M059J (cell line): Measurements from ENCODE around the gene HARBI1. TPM values are rescaled to one million over a fixed set of nuclear protein-coding genes. Genes with fewer than 3 reads are reported as not detected.

Experiments
- DNase-seq: peaks from one replicate; pipeline ENCODE4 v3.0.0-alpha.2; 2012; ENCODE audit warnings: low read depth
- total RNA-seq: library from RNA; depleted of rRNA; stranded (reverse); fragments of >200 nt; shearing (Covaris generic); gene quantifications from 2 replicates; pipeline ENCODE4 v1.2.3, GENCODE V29; 2014; rRNA removed

HARBI1 gene
- 5.3 and 6.4 TPM in 2 replicates for total RNA-seq

GRCh38 chr11:46617134-46617971 lies at the start of gene HARBI1, which contains the start of gene ATG13:
Gene HARBI1 (minus strand): TSS chr11:46617227. CDS start chr11:46616237, 990 bp downstream.
Gene ATG13 (plus strand): TSS chr11:46617553. CDS start chr11:46644292, 26,739 bp downstream.
- DNase-seq = peak; percentile 86

GRCh38 chr11:46666516-46666915 lies 49.5 kb upstream of the HARBI1 start:
- no peak for DNase-seq

- DNase-seq = no peak
These were observed 48.3 kb upstream of the HARBI1 start for GRCh38 chr11:46665356-46665755.

- no peak for DNase-seq
These were observed 47.6 kb upstream of the HARBI1 start for GRCh38 chr11:46664612-46665011.

- no peak for DNase-seq
These were observed 46.4 kb upstream of the HARBI1 start for GRCh38 chr11:46663277-46663940.

GRCh38 chr11:46662366-46662765 lies 45.3 kb upstream of the HARBI1 start:
- no peak for DNase-seq

- DNase-seq = no peak
These were observed 44.8 kb upstream of the HARBI1 start for GRCh38 chr11:46661836-46662235.

GRCh38 chr11:46659908-46660307 lies 42.9 kb upstream of the HARBI1 start:
- no peak for DNase-seq

GRCh38 chr11:46658259-46658658 lies 41.2 kb upstream of the HARBI1 start:
- DNase-seq = peak; percentile 35

GRCh38 chr11:46657186-46657585 lies 40.2 kb upstream of the HARBI1 start:
- DNase-seq = no peak

GRCh38 chr11:46655631-46656030 lies 38.6 kb upstream of the HARBI1 start:
- DNase-seq = no peak

GRCh38 chr11:46649180-46649738 lies 32.2 kb upstream of the HARBI1 start:
- DNase-seq = peak; percentile 93

- no peak for DNase-seq
These were observed 27.0 kb upstream of the HARBI1 start for GRCh38 chr11:46643986-46644385.

- DNase-seq = no peak
These were observed 26.5 kb upstream of the HARBI1 start for GRCh38 chr11:46643531-46643930.

GRCh38 chr11:46642627-46643335 lies 25.8 kb upstream of the HARBI1 start:
- no peak for DNase-seq

- no peak for DNase-seq
These were observed 24.6 kb upstream of the HARBI1 start for GRCh38 chr11:46641639-46642038.

- no peak for DNase-seq
These were observed 23.2 kb upstream of the HARBI1 start for GRCh38 chr11:46640036-46640788.

- DNase-seq = peak; percentile 31
These were observed 22.3 kb upstream of the HARBI1 start for GRCh38 chr11:46639197-46639839.

- DNase-seq = no peak
These were observed 20.5 kb upstream of the HARBI1 start for GRCh38 chr11:46637546-46637945.

GRCh38 chr11:46635557-46636139 lies 18.6 kb upstream of the HARBI1 start:
- DNase-seq = no peak
